ENCODE measurements around the gene KREMEN1.

- no peak for TF ChIP-seq CTCF (IDR thresholded peaks at IDR 0.05)
- TF ChIP-seq JUN (CRISPR knock-in tag; IDR thresholded peaks at IDR 0.05) = no peak
- no peak for TF ChIP-seq ZNF512 (CRISPR knock-in tag; IDR thresholded peaks at IDR 0.05; ENCODE audit: borderline replicate concordance)
- no peak for TF ChIP-seq NR2C2 (CRISPR knock-in tag; IDR thresholded peaks at IDR 0.05)
- TF ChIP-seq ZNF317 (CRISPR knock-in tag; IDR thresholded peaks at IDR 0.05; ENCODE audit: borderline replicate concordance, low read depth) = no peak
- no peak for TF ChIP-seq RORB (CRISPR knock-in tag; IDR thresholded peaks at IDR 0.05)
- no peak for TF ChIP-seq FOXP1 (CRISPR knock-in tag; IDR thresholded peaks at IDR 0.05; ENCODE audit: borderline replicate concordance)
- no peak for TF ChIP-seq ETV6 (CRISPR knock-in tag; IDR thresholded peaks at IDR 0.05)
- no peak for TF ChIP-seq CREB1 (CRISPR knock-in tag; IDR thresholded peaks at IDR 0.05)
- TF ChIP-seq ELF4 (CRISPR knock-in tag; IDR thresholded peaks at IDR 0.05; ENCODE audit: low read depth) = no peak
- TF ChIP-seq MAX (CRISPR knock-in tag; IDR thresholded peaks at IDR 0.05) = no peak
- no peak for TF ChIP-seq CREM (CRISPR knock-in tag; IDR thresholded peaks at IDR 0.05)
- no peak for TF ChIP-seq ZNF121 (CRISPR knock-in tag; IDR thresholded peaks at IDR 0.05)
Observed at GRCh38 chr22:29184849-29185490, 112.1 kb downstream of the KREMEN1 start.

Data from WTC11 (cell line).